ENCODE results near the gene COQ4.
"Not testable (repeated sequence)": the region's sequence is repeated elsewhere in the genome, so short reads cannot be mapped to it uniquely, and the experiment has no call there.

Gene COQ4

DNA sequence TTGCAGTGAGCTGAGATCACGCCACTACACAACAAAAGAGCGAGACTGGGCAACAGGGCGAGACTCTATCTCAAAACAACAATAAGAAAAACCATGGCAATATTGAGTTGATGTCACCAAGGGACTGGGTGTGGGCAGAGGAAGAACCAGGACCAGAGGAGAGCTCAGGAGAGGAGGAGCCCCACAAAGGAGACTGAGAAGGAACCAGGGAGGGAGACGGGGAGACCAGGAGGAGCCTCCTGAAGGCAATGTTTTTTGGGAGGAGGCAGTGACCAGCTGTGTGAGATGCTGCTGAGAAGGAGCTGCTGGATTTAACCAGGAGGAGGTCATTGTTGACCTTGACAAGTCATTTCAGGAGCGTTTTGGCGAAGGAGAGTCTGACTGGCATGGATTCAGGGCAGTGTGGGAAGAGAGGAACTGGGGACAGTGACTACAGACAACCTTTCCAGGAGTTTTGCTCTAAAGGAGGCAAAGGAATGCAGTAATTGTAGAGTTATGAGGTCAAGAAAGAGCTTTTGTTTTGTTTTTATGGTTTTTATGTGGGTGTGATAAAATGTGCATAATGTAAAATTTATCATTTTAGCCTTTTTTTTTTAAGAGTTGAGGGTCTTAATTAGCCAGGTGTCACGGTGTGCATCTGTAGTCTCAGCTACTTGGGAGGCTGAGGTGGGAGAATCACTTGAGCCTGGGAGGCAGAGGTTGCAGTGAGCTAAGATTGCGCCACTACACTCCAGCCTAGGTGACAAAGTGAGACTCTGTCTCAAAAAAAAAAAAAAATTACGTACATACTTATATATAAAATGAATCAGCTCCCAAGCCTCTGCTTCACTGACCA, 18.3 kb upstream of the COQ4 start:
- DNase-seq = no peak

DNA sequence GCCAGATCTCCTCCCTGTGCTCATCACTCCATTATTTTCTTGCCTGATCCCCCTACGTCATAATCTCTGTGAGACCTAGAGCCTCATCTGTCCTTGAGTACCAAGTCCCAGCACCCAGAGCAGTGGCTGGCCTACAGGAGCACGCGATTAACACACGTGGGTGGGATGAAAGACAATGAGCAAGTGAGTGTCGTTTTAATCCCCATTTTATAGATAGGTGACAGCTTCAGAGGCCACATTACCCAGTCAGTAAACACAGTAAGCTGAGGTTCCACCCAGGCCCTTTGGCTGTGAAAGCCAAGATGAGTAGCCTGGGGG, 17.7 kb upstream of the COQ4 start:
- no peak for DNase-seq

DNA sequence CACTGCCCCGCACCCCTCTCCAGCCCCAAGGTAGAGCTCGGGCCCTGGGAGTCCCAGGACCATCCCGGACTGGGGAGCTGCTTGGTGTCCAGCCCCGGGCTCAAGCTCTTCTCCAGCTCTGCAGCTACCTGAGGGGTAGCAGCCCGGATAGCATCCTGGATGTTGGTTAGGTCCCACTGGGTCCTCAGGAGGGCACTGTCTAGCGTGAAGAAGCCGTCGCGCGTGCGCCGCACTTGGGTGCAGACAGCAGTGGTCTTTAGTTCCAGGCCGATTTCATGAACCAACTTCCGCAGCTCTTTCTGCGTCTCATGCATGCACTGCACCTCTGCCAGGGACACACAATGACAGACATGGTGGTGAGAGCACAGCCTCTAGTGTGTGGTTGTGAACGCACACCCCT, 13.1 kb upstream of the COQ4 start:
- no peak for DNase-seq

DNA sequence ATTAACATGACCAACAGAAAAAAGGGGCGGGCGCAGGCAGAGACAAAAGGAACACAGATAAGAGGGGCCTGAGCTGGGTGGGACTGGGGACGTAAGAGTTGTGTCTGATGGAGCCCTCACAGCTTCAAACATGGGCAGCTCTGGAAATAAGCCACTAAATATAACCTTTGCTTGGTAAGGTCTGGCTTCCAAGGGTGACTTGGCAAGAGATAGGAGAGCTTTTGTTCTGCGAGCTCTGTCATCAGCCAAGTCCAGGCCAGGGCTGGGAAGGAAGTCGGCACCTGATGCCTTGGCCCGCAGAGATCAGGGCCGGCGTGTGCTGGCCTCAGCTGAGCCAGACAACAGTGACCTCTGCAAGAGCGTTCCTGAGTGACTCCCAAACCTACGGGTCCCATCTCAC, 12.2 kb upstream of the COQ4 start:
- DNase-seq = no peak

DNA sequence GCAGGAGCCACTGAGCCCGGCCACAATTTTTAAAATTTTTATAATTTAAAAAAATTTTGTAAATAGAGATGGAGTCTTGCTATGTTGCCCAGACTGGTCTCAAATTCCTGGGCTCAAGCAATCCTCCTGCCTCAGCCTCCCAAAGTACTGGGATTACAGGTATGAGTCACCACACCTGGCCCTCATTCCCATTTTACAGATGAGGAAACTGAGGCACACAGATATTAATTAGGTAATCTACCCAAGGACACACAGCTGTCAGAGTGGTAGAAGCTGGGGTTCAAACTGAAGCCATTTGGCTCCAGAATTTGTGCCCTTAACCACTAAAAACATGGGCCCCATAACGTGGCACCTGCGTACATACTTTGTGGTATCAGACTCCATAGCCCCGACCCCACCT, 7.9 kb upstream of the COQ4 start:
- no peak for DNase-seq

DNA sequence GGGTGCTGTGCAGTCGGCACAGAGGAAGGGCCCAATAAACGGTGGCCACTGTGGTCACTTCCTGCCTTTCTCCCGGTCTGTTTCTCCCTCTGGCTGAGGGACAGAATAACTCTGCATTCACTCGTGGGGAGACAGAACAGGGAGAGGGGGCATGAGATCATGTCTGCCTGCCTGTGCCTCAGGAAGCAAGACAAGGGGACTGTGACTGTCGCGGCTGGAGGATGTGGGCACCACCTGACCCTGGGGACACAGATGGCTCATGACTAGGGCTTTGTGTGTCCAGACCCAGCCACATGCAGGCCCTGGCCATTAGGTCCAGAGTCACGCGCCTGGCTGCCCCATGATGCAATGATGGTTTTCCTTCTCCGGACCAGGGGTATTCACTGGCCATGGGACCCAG, 6.2 kb upstream of the COQ4 start:
- no peak for DNase-seq

DNA sequence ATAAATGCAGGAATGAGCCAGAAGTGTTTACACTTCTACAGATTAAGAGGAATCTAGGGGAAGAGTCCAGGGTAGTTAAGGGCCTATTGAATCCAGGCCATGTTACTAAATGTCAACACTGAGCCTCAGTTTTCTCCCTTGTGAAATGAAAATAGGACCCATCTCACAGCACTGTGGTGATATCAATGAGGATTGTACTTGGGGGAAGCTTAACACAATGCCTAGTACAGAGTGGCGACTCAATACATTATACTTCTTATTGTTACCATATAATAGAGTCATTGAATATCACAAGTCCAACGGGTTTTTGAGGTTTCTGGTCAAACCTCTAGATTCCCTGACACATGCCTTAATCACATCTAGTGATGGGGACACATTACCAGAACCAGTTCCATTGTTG, 5.0 kb upstream of the COQ4 start:
- no peak for DNase-seq

DNA sequence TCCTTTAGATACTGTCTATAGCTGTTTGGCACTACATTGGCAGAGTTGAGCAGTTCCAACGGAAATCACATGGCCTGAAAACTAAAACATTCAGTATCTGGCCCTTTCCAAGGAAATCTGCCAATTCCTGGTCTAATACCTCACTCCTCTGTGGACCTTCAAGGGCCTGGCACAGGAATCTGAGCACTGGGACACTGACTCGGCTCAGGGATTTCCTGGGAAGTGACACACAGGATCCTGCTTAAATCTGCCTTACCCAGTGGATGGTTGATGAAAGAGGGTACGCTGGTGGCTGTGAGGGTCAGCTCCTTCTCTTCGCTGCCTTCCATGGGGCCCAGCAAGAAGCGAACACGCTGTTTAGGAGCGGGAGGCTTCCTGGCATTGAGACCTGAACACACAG, 1.3 kb upstream of the COQ4 start:
- DNase-seq = no peak

DNA sequence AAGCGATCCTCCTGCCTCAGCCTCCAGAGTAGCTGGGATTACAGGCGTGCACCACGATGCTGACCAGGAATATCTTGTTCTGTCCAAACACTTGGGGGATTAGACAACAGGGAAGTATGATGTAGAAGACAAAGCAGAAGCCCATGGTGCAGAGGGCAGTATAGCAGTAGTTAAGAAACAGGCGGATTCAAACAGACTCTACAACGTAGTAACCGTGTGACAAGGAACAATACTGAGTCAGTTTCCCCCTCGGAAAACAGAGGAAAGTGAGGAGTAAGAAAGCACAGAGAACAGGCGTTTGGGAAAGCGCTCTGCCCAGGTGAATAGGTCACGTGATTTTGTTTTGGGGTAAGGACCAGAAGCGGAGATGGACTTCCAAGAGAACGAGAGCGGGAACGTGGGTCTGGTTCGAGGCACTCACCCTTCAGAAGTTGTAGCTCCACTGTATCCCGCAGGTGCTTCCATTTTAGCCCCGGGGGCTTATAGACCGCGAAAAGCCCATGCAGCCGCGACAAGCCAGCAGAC, 698 bp upstream of the COQ4 start:
- DNase-seq = no peak

DNA sequence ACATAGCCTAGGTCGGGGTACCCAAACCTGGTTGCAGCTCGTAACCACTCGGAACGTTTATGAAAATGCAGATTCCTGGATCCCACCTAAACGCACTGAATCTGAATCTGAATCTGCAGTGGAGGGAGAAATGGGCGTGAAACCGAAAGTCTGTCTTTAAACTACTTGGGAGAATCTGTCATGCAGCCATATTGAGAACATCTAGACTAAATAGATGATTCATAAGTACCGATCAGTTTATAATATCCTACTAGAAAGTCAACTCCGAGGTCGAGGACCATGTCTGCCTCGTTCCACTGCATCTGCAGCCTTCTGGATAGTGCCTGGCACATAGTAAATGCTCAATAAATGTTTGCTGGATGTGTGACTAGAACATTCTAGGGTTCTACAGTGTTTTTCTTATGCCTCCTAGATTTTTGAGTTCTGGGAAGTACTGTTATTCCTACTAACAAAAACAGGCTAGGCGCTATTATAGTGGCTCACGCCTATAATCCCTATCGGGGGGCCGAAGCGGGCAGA, 632 bp downstream of the COQ4 start:
- no peak for DNase-seq

DNA sequence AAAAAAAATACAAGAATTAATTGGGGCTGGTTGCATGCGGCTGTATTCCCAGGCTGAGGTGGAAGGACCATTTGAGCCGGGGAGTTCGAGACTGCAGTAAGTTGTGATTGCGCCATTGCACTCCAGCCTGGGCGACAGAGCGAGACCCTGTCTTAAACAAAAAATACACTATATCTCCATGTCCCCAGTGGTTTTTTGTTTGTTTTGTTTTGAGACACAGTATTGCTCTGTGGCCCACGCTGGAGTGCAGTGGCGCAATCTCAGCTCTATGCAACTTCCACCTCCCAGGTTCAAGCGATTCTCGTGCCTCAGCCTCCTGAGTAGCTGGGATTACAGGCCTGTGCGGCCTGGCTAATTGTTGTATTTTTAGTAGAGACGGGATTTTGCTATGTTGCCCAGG, 1.2 kb downstream of the COQ4 start:
- DNase-seq = no peak

DNA sequence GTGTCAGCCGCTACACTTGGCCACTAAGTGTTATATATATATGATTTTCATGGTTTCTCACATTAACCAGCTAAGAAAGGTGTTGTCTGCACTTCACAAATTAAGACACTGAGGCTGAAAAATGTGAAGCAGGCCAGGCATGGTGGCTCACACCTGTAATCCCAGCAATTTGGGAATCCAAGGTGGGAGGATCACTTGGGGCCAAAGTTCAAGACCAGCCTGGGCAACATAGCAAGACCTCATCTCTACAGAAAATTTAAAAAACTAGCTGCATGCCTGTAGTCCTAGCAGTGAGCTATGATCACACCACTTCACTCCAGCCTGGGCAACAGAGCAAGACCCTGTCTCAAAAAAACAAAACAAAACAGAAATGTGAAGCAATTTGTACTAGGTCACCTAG, 1.8 kb downstream of the COQ4 start:
- no peak for DNase-seq

DNA sequence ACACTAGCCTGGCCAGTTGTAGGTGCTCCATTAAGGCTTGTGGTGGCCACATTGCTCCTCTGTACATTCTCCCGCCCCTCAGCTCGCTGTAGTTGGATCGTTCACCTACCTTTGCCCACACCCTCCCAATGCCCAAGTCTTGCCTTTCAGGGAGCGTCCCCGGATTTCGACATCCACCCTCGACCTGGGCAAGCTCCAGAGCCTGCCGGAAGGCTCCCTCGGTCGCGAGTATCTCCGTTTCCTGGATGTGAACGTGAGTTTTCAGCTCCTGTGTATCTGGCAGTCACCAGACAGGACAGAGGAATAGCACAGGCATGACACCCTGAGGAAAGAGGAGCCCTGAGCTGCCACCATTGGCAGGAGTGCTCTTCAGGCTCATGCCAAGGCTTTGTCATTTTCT, 3.0 kb downstream of the COQ4 start:
- DNase-seq = no peak

DNA sequence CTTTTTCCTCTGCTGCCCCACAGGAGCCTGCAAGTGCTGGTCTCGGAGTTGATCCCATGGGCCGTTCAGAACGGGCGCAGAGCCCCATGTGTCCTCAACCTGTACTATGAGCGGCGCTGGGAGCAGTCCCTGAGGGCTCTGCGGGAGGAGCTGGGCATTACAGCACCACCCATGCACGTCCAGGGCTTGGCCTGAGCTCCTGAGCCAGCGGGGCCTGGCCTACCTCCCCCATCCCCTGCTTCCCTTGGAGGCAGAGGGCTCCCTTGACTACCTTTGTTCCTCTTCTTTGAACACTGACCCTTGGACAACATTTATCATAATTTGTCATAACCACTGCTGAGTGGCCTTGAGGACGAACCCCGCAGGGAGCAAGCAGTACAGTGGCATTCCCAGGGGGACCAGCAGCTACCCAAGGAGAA, 10.8 kb downstream of the COQ4 start:
- no peak for DNase-seq

DNA sequence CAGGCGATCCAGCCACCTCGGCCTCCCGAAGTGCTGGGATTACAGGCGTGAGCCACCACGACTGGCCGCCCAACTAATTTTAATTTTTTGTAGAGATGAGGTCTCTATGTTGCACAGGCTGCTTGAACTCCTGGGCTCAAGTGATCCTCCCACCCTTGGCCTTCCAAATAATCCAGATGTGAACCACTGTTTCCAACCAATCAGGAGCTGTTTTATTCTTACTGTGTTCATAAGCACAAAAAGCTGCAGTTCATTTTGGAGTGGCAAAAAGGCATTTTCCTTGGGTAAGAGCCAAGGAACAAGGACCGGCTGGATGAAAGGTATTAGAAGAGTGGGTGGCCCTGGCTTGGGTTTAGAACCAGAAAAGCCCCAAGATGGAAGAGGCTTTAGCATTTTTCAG, 12.5 kb downstream of the COQ4 start:
- DNase-seq = no peak

DNA sequence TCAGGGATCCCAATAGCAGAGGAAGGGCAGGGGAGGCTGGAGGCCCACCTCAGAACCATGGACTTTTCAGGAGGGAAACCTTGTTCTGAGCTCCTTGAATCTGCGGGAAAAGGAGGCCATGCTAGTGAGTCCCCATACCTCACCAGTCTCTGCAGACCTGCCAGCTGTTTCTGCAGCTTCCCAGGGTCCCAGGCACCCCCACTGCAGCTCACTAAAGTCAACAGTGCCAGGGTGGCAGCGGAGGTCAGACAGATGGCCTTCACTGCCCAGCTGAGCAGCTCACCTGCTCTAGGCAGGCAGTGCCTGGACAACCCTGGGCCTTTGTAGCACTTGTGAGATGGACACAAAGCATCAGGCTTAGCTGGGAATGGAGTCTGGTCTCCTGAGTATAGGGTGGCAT, 13.3 kb downstream of the COQ4 start:
- no peak for DNase-seq

DNA sequence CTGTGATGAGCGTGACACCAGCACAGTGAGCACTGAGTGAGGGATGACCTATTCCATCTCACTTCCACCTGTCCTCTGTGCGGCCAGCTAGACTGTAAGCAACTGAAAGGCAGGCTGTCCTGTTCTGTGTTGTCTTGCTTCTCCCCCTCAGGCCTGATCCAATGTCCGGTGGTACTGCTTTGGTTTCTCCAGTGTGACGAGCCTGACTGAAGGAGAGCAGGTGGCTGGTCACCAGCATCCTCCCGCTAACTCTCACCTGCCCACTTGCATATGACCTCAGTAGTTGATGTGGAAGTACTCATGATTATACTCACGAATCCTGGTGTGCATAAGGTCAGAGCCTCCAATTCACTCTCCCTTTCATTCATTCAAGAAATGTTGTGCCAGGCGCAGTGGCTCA, 15.3 kb downstream of the COQ4 start:
- no peak for DNase-seq

DNA sequence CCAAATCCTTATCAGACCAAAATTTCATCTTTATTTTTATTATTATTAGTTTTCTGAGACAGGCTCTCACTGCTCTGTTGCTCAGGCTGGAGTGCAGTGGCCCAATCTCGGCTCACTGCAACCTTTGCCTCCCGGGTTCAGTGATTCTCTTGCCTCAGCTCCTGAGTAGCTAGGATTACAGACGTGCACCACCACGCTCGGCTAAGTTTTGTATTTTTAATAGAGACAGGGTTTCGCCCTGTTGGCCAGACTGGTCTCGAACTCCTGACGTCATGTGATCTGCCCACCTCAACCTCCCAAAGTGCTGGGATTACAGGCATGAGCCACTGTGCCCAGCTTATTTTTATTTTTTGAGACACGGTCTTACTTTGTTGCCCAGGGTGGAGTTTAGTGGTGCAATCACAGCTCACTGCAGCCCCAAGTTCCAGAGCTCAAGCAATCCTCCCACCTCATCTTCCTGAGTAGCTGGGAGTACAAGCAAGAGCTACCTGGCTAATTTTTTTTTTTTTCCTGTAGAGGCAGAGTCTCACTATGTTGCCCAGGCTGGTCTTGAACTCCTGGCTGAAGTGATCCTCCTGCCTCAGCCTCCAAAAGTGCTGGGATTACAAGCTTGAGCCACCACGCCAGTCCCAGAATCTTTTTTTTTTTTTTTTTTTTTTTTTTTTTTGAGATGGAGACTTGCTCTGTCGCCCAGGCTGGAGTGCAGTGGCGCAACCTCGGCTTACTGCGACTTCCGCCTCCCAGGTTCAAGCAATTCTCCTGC, 16.4 kb downstream of the COQ4 start:
- not testable (repeated sequence) for DNase-seq

DNA sequence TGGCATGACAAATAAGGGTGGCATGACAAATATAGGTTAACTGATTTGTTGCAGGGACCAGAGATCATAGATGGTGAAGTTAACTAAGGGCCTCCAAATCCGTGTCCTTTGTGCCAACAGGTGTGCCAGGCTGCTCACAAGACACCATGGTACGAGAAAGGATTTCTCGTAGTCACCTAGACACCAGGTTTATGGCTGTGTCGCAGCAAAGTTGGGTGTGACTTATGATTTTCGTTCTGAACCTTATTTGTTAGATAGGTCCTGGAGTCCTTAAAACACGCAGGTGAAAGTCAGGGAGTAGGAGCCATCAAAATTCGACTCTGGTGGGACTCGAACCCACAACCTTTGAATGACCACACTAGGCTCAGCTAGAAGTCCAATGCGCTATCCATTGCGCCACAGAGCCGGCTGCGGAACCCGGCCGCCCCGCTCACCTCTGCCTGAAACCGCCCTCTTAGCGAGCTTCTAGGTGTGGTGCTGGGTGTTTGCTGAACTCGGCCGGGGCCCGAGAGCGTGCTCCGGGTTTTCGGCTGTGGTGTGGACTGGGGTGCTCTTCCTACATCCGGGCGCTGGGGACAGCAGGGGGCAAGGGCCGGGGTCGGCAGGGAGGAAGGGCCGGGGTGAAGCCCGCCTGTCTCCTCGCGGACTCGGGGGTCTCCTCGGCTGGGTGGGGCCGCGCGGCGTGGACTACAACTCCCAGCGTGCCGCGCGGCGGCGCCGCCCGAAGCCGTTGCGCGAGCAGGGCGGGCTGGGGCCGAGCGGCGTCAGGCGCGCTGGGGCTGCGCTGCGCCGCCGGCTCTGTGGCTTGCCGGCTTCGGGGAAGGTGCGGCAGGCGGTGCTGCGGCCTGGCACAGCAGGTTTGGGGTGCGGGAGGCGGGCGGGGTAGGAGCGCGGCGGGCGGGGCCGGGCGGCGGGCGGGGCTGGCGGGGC, 17.4 kb downstream of the COQ4 start, which contains the start of gene SLC27A4:
Gene SLC27A4 (plus strand): TSS at position 767 of the 930 bp plus-strand sequence. CDS start 2,606 bp downstream, outside the sequence.
- DNase-seq = peak; percentile 82

DNA sequence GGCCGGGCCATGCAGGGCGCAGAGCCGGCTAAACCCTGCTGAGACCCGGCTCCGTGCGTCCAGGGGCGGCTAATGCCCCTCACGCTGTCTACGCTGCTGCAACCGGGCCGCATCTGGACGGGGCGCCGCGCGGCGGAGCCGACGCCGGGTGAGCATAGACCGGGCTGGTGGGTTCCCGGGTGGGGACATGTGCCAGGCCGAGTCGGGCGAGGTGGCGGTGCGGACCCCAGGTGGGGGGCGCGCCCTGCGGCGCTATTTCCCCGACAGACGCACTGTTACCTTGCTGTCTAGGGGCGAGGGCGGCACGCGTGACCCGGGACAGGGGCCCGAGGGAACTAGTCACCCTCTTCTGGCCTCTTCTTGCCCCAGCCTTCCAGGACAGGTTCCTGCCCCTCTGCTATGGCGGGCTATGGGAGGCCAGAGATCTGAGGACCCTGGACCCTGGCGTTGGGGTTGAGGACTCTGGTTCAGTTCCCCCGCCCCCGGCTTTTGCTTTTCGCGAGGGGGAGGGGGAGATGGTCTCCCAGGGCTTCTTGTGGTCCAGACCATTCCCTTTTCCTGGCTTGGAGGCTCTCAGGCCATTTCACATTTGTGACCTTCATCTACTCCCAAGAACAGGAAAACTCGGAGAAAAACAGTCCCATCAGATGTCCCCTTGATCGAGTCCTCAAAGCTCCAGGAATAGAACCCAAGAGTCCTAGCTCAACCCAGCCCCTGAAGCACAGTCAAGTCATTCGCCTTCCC, 18.2 kb downstream of the COQ4 start:
- peak; percentile 51 for DNase-seq

DNA sequence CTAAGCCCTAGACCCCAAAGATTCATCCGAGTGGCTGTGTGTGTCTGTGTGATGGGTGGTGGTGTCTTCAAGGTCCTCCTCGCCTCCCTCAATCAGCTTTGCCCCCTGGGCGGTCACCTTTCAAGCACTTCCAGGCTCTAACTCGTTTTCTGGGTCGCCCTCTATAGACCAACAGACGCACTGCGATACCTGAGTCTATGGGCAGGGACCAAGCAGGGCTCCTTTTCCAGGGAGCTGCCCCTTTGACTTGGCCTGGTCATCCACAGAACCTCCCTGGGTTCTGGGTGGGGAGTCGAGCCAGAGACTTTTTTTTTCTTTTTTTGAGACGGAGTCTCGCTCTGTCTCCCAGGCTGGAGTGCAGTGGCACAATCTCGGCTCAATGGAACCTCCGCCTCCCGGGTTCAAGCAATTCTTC, 18.8 kb downstream of the COQ4 start:
- peak; percentile 53 for DNase-seq
